Measurements from ENCODE around the gene DUOXA2. TPM values are rescaled to one million over a fixed set of nuclear protein-coding genes. Genes with fewer than 3 reads are reported as not detected.
"Not testable (repeated sequence)": the region's sequence is repeated elsewhere in the genome, so short reads cannot be mapped to it uniquely, and the experiment has no call there.

DUOXA2 gene
- total RNA-seq, 4 donors from 2014 or later = 11.8 to 48.4 (median 27.0) TPM

DNA sequence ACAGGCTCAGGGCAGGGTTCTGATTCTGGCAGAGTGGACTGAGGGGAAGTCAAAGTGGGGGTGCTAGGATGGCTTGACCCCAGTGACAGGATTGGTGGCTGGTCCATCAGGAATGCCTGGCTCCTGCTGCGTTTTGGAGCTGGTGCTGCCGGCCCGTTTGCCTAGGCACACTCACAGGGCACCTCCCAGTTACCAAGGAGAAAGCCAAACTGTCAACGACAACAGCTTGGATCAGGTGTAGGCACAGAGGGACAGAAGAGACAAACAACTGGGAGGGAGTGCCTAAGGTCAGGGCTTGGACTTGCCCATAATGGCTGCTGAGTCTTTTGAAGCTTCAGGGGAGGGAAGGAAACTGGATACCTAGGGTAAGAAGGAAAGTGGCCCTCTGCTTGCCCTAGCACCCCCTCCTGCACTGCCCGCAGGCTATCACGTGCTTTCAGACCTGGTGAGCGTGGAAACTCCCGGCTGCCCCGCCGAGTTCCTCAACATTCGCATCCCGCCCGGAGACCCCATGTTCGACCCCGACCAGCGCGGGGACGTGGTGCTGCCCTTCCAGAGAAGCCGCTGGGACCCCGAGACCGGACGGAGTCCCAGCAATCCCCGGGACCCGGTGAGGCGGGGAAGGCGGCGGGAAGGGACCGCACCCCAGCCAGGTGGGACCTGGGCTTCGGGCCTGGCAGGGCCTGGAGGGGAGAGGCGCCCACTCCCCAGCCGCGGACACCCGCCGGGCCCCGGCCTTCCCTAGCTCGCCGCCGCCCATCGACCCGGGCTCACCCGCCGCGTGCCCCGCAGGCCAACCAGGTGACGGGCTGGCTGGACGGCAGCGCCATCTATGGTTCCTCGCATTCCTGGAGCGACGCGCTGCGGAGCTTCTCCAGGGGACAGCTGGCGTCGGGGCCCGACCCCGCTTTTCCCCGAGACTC lies 20.8 kb downstream of the DUOXA2 start:
- DNase-seq = peak in 1 of 2 donors; percentile 20
- H3K4me1 ChIP-seq = peaks cover 44% of the 10 kb centered on the region in 2 donors
- TF ChIP-seq POLR2A (IDR thresholded peaks at IDR 0.05) = no peak
- TF ChIP-seq, protein P1, sequence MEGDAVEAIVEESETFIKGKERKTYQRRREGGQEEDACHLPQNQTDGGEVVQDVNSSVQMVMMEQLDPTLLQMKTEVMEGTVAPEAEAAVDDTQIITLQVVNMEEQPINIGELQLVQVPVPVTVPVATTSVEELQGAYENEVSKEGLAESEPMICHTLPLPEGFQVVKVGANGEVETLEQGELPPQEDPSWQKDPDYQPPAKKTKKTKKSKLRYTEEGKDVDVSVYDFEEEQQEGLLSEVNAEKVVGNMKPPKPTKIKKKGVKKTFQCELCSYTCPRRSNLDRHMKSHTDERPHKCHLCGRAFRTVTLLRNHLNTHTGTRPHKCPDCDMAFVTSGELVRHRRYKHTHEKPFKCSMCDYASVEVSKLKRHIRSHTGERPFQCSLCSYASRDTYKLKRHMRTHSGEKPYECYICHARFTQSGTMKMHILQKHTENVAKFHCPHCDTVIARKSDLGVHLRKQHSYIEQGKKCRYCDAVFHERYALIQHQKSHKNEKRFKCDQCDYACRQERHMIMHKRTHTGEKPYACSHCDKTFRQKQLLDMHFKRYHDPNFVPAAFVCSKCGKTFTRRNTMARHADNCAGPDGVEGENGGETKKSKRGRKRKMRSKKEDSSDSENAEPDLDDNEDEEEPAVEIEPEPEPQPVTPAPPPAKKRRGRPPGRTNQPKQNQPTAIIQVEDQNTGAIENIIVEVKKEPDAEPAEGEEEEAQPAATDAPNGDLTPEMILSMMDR (IDR thresholded peaks at IDR 0.05) = peak in 1 of 6 experiments; percentile 10
- peak overlapping the region in 2 of 3 donors; percentile 90 to 96 for H3K27ac ChIP-seq
- peaks cover 15 to 17% of the 10 kb centered on the region in 2 donors for H3K36me3 ChIP-seq
- H3K9me3 ChIP-seq = no peaks in the 10 kb centered on the region
- H3K27me3 ChIP-seq = no peaks in the 10 kb centered on the region
- H3K4me3 ChIP-seq (replicated peaks in 1 of 3) = no peak overlapping the region
- intact Hi-C loops (cut with DNase I) = no loop called here
- 25 to 56% methylated on average over 7 to 29 of the region's 57 CpGs for WGBS, 2 donors

DNA sequence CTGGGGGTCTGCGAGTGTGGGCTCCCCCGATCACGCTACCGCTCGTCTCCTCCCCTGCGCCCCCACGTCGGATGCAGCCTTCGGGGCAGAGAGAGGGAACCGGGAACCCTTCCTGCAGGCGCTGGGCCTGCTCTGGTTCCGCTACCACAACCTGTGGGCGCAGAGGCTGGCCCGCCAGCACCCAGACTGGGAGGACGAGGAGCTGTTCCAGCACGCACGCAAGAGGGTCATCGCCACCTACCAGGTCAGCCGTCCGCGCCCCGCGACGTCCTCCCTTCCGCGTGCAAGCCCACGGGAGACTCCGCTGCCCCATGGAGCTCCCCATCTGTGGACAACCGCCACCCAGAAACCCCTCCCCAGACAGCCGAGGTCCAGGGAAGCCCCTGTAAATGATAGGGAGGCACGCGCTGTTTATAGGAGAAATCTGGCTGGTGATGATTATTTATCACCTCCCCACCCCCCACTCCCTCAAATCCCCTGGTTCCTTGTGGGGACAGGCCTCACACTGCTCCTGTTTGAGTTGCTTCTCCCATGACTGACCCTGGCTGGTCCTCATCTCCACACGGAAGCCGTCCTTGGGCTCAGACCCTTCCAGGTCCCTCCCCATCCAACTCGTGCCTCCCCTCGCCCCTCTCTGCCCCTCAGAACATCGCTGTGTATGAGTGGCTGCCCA lies 21.7 kb downstream of the DUOXA2 start:
- 62 to 85% methylated on average over 5 to 7 of the region's 37 CpGs for WGBS, 2 donors
- H3K27me3 ChIP-seq, H3K27ac ChIP-seq: not testable (repeated sequence)

DNA sequence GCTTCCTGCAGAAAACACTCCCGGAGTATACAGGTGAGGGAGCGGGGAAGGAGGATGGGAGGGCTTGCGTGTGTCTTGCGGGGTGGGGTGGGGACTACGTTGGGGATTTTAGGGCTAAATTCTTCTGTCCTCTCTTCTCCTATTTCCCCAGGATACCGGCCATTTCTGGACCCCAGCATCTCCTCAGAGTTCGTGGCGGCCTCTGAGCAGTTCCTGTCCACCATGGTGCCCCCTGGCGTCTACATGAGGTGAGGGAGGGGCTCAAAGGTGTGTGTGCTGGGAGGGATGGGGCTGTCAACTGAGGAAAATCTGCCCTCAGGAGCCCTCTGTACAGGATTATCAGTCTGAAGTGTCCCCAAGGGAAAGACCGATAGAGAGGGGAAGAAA lies 22.2 kb downstream of the DUOXA2 start:
- H3K27me3 ChIP-seq = no peaks in the 10 kb centered on the region
- H3K36me3 ChIP-seq = peaks cover 29 to 30% of the 10 kb centered on the region in 2 donors
- H3K4me3 ChIP-seq (replicated peaks in 1 of 3) = no peak overlapping the region
- no peaks in the 10 kb centered on the region for H3K9me3 ChIP-seq
- 55 to 61% methylated on average over 10 of the region's 10 CpGs for WGBS, 2 donors
- peaks cover 34 to 38% of the 10 kb centered on the region in 2 donors for H3K4me1 ChIP-seq
- no peak overlapping the region for H3K27ac ChIP-seq
- no peak for DNase-seq
- TF ChIP-seq, protein P1 (IDR thresholded peaks at IDR 0.05) = no peak
- TF ChIP-seq POLR2A (IDR thresholded peaks at IDR 0.05) = no peak
- intact Hi-C loops (cut with DNase I) = no loop called here

More for the DNA sequence above, 21.7 kb downstream of the DUOXA2 start:
- Histone ChIP-seq H3K36me3 (peaks cover 24 to 25% of the 10 kb centered on the region in 2 donors), H3K4me1 (peaks cover 37 to 43% of the 10 kb centered on the region in 2 donors)
- DNase-seq; intact Hi-C loops (cut with DNase I); H3K4me3 ChIP-seq (replicated peaks in 1 of 3); H3K9me3 ChIP-seq: not testable (repeated sequence)

DNA sequence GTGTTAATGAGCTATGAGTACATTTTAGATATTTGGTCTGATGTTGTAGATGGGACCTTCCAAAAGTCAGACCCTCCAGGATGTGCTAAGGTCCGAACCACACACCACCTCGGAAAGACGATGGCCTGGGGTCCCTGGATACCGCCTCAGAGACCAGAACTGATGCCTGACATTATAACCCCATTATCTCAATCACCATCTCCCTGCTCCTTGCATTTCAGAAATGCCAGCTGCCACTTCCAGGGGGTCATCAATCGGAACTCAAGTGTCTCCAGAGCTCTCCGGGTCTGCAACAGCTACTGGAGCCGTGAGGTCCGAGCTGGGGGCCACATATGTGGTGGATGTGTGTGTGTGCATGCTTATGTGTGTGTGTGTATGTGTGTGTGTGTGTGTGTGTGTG lies 23.6 kb downstream of the DUOXA2 start:
- Histone ChIP-seq H3K9me3 (no peaks in the 10 kb centered on the region), H3K27me3 (no peaks in the 10 kb centered on the region), H3K4me1 (peaks cover 23 to 24% of the 10 kb centered on the region in 2 donors), H3K27ac (no peak overlapping the region), H3K4me3 (replicated peaks in 1 of 3) (no peak overlapping the region), H3K36me3 (peaks cover 38% of the 10 kb centered on the region in 2 donors)
- WGBS, 2 donors = 80 to 83% methylated on average over 8 of the region's 8 CpGs
- TF ChIP-seq, protein P1 (IDR thresholded peaks at IDR 0.05) = no peak
- TF ChIP-seq POLR2A (IDR thresholded peaks at IDR 0.05) = no peak
- DNase-seq = no peak
- intact Hi-C loops (cut with DNase I) = no loop called here

DNA sequence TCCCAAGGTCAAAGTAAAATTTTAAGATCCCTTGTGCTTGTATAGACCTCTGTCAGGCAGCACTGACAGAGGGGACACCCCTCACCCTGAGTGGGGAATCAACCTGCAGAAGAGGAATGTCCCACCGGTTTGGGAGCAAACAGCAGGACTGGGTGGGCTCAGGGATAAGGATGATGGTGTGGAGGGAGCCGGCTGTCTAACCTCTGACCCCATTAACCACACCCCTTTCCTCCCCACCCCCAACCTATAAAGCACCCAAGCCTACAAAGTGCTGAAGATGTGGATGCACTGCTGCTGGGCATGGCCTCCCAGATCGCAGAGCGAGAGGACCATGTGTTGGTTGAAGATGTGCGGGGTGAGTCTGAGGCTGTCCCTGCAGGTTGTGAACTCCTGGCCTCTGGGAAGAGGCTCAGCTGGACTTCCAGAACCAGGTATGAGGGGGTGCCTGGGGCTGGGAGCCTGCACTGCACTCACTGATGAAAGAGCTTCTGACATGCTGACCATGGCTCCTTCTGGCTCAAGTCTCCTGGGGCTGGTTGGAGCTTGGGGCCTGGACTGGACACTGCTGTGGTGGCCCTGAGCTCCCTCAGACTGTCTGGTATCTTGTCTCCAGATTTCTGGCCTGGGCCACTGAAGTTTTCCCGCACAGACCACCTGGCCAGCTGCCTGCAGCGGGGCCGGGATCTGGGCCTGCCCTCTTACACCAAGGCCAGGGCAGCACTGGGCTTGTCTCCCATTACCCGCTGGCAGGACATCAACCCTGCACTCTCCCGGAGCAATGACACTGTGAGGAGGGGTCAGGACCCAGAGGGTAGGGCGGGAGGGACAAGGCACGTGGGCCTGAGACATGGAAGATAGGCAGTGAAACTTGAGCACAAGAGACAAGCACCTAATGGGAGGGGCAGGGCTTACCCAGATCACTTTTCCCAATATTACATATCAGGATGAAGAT lies 25.0 kb downstream of the DUOXA2 start:
- Histone ChIP-seq H3K4me3 (replicated peaks in 1 of 3) (no peak overlapping the region), H3K36me3 (peaks cover 45 to 48% of the 10 kb centered on the region in 2 donors), H3K27ac (no peak overlapping the region), H3K27me3 (no peaks in the 10 kb centered on the region), H3K9me3 (no peaks in the 10 kb centered on the region), H3K4me1 (peaks cover 10% of the 10 kb centered on the region in 2 donors)
- WGBS, 2 donors = 80 to 82% methylated on average over 12 of the region's 12 CpGs
- intact Hi-C loops (cut with DNase I) = no loop called here
- no peak for DNase-seq
- no peak for TF ChIP-seq POLR2A (IDR thresholded peaks at IDR 0.05)
- TF ChIP-seq, protein P1 (IDR thresholded peaks at IDR 0.05) = no peak

All from thyroid gland (tissue), 4 donors.